CD4-positive, alpha-beta T cell treated with Interleukin-4 for 4 hours (primary cell): ENCODE measurements around the gene DENND2D.

Experiments used
- DNase-seq: peaks from one replicate; pipeline ENCODE4 v3.0.0-alpha.2; 2020

Gene DENND2D

GRCh38 chr1:111199881-111200801 is at the start of gene DENND2D:
Gene DENND2D (minus strand): TSS chr1:111200646. CDS start chr1:111200459, 187 bp downstream.
- peak; percentile 66 for DNase-seq

- DNase-seq, result no peak
Measured at GRCh38 chr1:111249960-111250359, 49.5 kb upstream of the DENND2D start.

- no peak for DNase-seq
Measured at GRCh38 chr1:111247125-111247838, 46.8 kb upstream of the DENND2D start.

GRCh38 chr1:111242805-111243523 is 42.5 kb upstream of the DENND2D start:
- no peak for DNase-seq

- DNase-seq, result no peak
Measured at GRCh38 chr1:111241797-111242196, 41.4 kb upstream of the DENND2D start.

- no peak for DNase-seq
Measured at GRCh38 chr1:111238056-111238795, 37.8 kb upstream of the DENND2D start.

GRCh38 chr1:111236806-111237205 is 36.4 kb upstream of the DENND2D start:
- DNase-seq, result no peak

GRCh38 chr1:111236379-111236778 is 35.9 kb upstream of the DENND2D start:
- DNase-seq, result no peak

GRCh38 chr1:111234866-111235265 is 34.4 kb upstream of the DENND2D start:
- DNase-seq, result no peak

GRCh38 chr1:111234258-111234657 is 33.8 kb upstream of the DENND2D start:
- no peak for DNase-seq

GRCh38 chr1:111232134-111232533 is 31.7 kb upstream of the DENND2D start:
- no peak for DNase-seq

- DNase-seq, result no peak
Measured at GRCh38 chr1:111228748-111229126, 28.3 kb upstream of the DENND2D start.

- DNase-seq, result no peak
Measured at GRCh38 chr1:111227851-111228747, 27.7 kb upstream of the DENND2D start.

GRCh38 chr1:111227434-111227833 is 27.0 kb upstream of the DENND2D start, which contains the start of gene CHI3L2:
Gene CHI3L2 (plus strand): TSS chr1:111227713. CDS start chr1:111227730, 17 bp downstream.
- no peak for DNase-seq

- peak; percentile 54 for DNase-seq
Measured at GRCh38 chr1:111225717-111226400, 25.4 kb upstream of the DENND2D start.

- no peak for DNase-seq
Measured at GRCh38 chr1:111225091-111225490, 24.6 kb upstream of the DENND2D start.

- no peak for DNase-seq
Measured at GRCh38 chr1:111223126-111223685, 22.8 kb upstream of the DENND2D start.

- peak; percentile 76 for DNase-seq
Measured at GRCh38 chr1:111222308-111223125, 22.1 kb upstream of the DENND2D start.

GRCh38 chr1:111221633-111222291 is 21.3 kb upstream of the DENND2D start:
- peak; percentile 67 for DNase-seq
